DND-41 (cell line): Measurements from ENCODE around the gene MCTP1.

Source experiments
- ATAC-seq: fragments of 200-7000 bp; cut with Tn5 transposase; 3 replicates; pipeline ENCODE4 v1.9.1; 2021; ENCODE audit warnings: low read depth; ENCODE audit not compliant: insufficient read depth
- DNase-seq: peaks from one replicate; pipeline ENCODE4 v3.0.0-alpha.2; 2020
- H2AFZ ChIP-seq: 2 replicates; pipeline ENCODE4 v1.6.0; 2012; ENCODE audit warnings: low read depth, low read length
- H3K27ac ChIP-seq: 2 replicates; pipeline ENCODE4 v1.5.1; 2012; ENCODE audit warnings: low read length, inconsistent platforms
- H3K27me3 ChIP-seq: fragments of 200-600 bp; sonication (generic); 2 replicates; pipeline ENCODE4 v1.6.0; 2012; ENCODE audit warnings: low read length, mild to moderate bottlenecking, inconsistent platforms; ENCODE audit not compliant: insufficient read depth, poor library complexity
- H3K36me3 ChIP-seq: 2 replicates; pipeline ENCODE4 v1.5.1; 2012; ENCODE audit warnings: low read length, inconsistent platforms; ENCODE audit not compliant: insufficient read depth
- H3K4me1 ChIP-seq: 2 replicates; pipeline ENCODE4 v1.5.1; 2012; ENCODE audit warnings: mild to moderate bottlenecking, low read length; ENCODE audit not compliant: insufficient read depth
- H3K4me2 ChIP-seq: 2 replicates; pipeline ENCODE4 v1.6.0; 2012; ENCODE audit warnings: mild to moderate bottlenecking, moderate library complexity, low read length, inconsistent platforms; ENCODE audit not compliant: insufficient read depth
- H3K4me3 ChIP-seq, 2 experiments: fragments of 200-600 bp in 1 of 2; shearing (Covaris generic) in 1 of 2; 2 replicates each; pipeline ENCODE4 v1.5.1; 2012 to 2016; ENCODE audit warnings: inconsistent platforms in 2 of 2, low read length in 2 of 2, mild to moderate bottlenecking in 2 of 2, low read depth in 1 of 2, moderate library complexity in 1 of 2
- H3K79me2 ChIP-seq: 2 replicates; pipeline ENCODE4 v1.6.0; 2012; ENCODE audit warnings: low read length, inconsistent platforms; ENCODE audit not compliant: insufficient read depth
- H3K9ac ChIP-seq: 2 replicates; pipeline ENCODE4 v1.6.0; 2012; ENCODE audit warnings: low read depth, mild to moderate bottlenecking, inconsistent platforms, low read length, moderate library complexity
- H3K9me3 ChIP-seq: 2 replicates; pipeline ENCODE4 v1.5.1; 2012; ENCODE audit warnings: low read length, moderate library complexity, mild to moderate bottlenecking, inconsistent platforms; ENCODE audit not compliant: insufficient read depth, severe bottlenecking
- H4K20me1 ChIP-seq: 2 replicates; pipeline ENCODE4 v1.6.0; 2012; ENCODE audit warnings: low read length; ENCODE audit not compliant: insufficient read depth
- EZH2 ChIP-seq: IDR thresholded peaks from 3 replicates; pipeline ENCODE4 v1.6.1; 2012; ENCODE audit warnings: borderline replicate concordance, low read depth, mild to moderate bottlenecking, moderate library complexity, low read length, inconsistent platforms; ENCODE audit not compliant: severe bottlenecking
- TF ChIP-seq, protein P1 (sequence below): IDR thresholded peaks from 2 replicates; pipeline ENCODE4 v1.5.1; 2012; ENCODE audit warnings: borderline replicate concordance, low read length, moderate library complexity, mild to moderate bottlenecking; ENCODE audit not compliant: poor library complexity, severe bottlenecking; ENCODE audit errors: extremely low read depth

The MCTP1 gene

DNA sequence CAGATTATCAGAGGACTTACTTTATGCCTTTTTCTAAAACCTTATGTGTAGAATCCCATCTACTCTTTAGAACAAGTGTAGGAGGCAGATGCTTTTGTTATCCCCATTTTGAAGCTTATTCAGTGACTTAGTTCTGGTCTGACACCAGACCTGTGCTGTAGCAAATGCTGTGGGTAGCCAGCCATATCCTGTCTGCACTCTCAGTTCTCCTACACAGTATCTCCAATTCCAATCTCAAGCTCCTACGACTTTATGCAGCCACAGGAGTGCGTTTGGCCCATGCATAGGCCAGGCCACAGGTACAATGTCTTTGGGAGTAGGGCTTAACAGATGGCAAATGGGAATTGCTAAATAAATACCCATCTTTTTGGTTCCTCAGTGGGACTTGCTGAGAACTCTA is 292.6 kb downstream of the MCTP1 start:
- no peak overlapping the region for H3K9ac ChIP-seq
- no peaks in the 10 kb centered on the region for H3K27me3 ChIP-seq
- no peak overlapping the region for H3K27ac ChIP-seq
- H3K4me1 ChIP-seq, result no peaks in the 10 kb centered on the region
- H3K79me2 ChIP-seq, result no peaks in the 10 kb centered on the region
- no peaks in the 10 kb centered on the region for H3K9me3 ChIP-seq
- no peak for TF ChIP-seq EZH2
- TF ChIP-seq, protein P1, sequence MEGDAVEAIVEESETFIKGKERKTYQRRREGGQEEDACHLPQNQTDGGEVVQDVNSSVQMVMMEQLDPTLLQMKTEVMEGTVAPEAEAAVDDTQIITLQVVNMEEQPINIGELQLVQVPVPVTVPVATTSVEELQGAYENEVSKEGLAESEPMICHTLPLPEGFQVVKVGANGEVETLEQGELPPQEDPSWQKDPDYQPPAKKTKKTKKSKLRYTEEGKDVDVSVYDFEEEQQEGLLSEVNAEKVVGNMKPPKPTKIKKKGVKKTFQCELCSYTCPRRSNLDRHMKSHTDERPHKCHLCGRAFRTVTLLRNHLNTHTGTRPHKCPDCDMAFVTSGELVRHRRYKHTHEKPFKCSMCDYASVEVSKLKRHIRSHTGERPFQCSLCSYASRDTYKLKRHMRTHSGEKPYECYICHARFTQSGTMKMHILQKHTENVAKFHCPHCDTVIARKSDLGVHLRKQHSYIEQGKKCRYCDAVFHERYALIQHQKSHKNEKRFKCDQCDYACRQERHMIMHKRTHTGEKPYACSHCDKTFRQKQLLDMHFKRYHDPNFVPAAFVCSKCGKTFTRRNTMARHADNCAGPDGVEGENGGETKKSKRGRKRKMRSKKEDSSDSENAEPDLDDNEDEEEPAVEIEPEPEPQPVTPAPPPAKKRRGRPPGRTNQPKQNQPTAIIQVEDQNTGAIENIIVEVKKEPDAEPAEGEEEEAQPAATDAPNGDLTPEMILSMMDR, result no peak
- ATAC-seq, result peak; percentile 55; the same call in 2 of the 3 replicates
- no peaks in the 10 kb centered on the region for H3K36me3 ChIP-seq
- H3K4me3 ChIP-seq, result no peak overlapping the region
- H4K20me1 ChIP-seq, result no peaks in the 10 kb centered on the region
- H2AFZ ChIP-seq, result no peak overlapping the region
- DNase-seq, result no peak
- H3K4me2 ChIP-seq, result no peak overlapping the region

DNA sequence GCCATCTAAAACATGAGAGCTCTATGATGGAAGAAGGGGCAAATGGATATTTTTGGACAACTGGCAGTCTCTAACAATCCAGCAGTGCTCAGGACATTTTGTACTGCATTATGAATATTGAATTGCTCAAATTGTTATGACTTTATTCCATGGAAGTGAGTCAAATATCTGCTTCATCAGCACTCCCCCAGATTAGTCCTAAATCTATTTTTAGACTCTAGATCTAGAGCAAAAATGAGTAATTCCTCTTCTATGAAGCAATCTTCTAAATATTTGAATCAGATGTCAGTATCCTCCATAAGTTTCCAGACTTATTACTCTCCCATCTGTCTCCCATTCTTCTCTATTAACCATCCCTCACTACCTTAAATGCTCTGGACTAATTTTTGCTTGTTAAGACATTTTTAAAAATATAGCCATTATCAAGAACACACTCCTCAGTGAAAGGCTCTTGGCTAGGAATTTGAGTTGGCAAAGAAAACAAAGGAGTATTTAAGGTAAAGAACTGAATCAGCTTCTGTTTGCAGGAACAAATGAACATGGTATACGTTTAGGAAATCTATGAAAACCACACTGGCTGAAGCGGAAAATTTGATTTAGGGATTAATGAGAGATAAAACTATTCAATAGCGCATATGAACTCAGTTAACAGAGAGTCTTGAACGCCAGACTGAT is 300.9 kb downstream of the MCTP1 start:
- Histone ChIP-seq H3K9ac (no peak overlapping the region), H3K79me2 (no peaks in the 10 kb centered on the region), H3K27me3 (no peaks in the 10 kb centered on the region), H3K27ac (no peak overlapping the region), H4K20me1 (no peaks in the 10 kb centered on the region), H3K4me3 (no peak overlapping the region), H2AFZ (no peak overlapping the region), H3K4me1 (no peaks in the 10 kb centered on the region), H3K9me3 (no peaks in the 10 kb centered on the region), H3K36me3 (no peaks in the 10 kb centered on the region), H3K4me2 (no peak overlapping the region)
- TF ChIP-seq EZH2, result no peak
- TF ChIP-seq, protein P1, result no peak
- ATAC-seq, result no peak
- no peak for DNase-seq

- ATAC-seq (no peak), DNase-seq (no peak)
- H3K9ac ChIP-seq, result no peak overlapping the region
- no peak overlapping the region for H3K4me2 ChIP-seq
- H3K4me1 ChIP-seq, result no peaks in the 10 kb centered on the region
- H3K9me3 ChIP-seq, result peaks cover 6% of the 10 kb centered on the region
- H3K27me3 ChIP-seq, result no peaks in the 10 kb centered on the region
- no peak for TF ChIP-seq EZH2
- TF ChIP-seq, protein P1, result no peak
- no peak overlapping the region for H2AFZ ChIP-seq
- H3K27ac ChIP-seq, result no peak overlapping the region
- no peaks in the 10 kb centered on the region for H3K79me2 ChIP-seq
- no peak overlapping the region for H3K4me3 ChIP-seq
- no peaks in the 10 kb centered on the region for H4K20me1 ChIP-seq
- no peaks in the 10 kb centered on the region for H3K36me3 ChIP-seq
Measured at GRCh38 chr5:94977437-94977836, 307.5 kb downstream of the MCTP1 start.
